Fibroblast of pulmonary artery (primary cell): ENCODE data around the gene RAP1GAP.

Experiments
- DNase-seq: peaks from one replicate; pipeline ENCODE4 v3.0.0-alpha.2; 2010; ENCODE audit warnings: low read depth
- H3K4me3 ChIP-seq: replicated peaks from 2 replicates; pipeline ENCODE4 v1.5.1; 2011; ENCODE audit warnings: low read depth, mild to moderate bottlenecking, control low read depth, low read length, moderate library complexity
- CTCF ChIP-seq: IDR thresholded peaks from 2 replicates; pipeline ENCODE4 v1.5.1; 2011; ENCODE audit warnings: mild to moderate bottlenecking, control low read depth, low read length, inconsistent platforms; ENCODE audit errors: missing control alignments

RAP1GAP gene

GRCh38 chr1:21691739-21692138 lies 22.6 kb upstream of the RAP1GAP start:
- DNase-seq = peak; percentile 27
- no peak for TF ChIP-seq CTCF

GRCh38 chr1:21689661-21690372 lies 20.7 kb upstream of the RAP1GAP start:
- TF ChIP-seq CTCF = no peak
- no peak overlapping the region for H3K4me3 ChIP-seq
- DNase-seq = no peak

More at GRCh38 chr1:21691739-21692138, 22.6 kb upstream of the RAP1GAP start:
- no peak overlapping the region for H3K4me3 ChIP-seq

- TF ChIP-seq CTCF = no peak
- DNase-seq = no peak
- no peak overlapping the region for H3K4me3 ChIP-seq
Measured at GRCh38 chr1:21687081-21687529, 17.9 kb upstream of the RAP1GAP start.

GRCh38 chr1:21685946-21686678 lies 17.0 kb upstream of the RAP1GAP start:
- no peak overlapping the region for H3K4me3 ChIP-seq
- no peak for TF ChIP-seq CTCF
- DNase-seq = no peak

GRCh38 chr1:21681426-21681825 lies 12.3 kb upstream of the RAP1GAP start:
- no peak overlapping the region for H3K4me3 ChIP-seq
- no peak for TF ChIP-seq CTCF
- DNase-seq = no peak

GRCh38 chr1:21680918-21681317 lies 11.8 kb upstream of the RAP1GAP start:
- H3K4me3 ChIP-seq = no peak overlapping the region
- no peak for TF ChIP-seq CTCF
- DNase-seq = no peak
